Neural cell (in vitro differentiated cells): Measurements from ENCODE around the gene PFKM. TPM values are rescaled to one million over a fixed set of nuclear protein-coding genes. Genes with fewer than 3 reads are reported as not detected.

Source experiments
- H2AFZ ChIP-seq: fragments of 200-600, 300-800 bp; sonication (generic), shearing (Covaris generic); 2 replicates; pipeline ENCODE4 v1.6.0; 2014; ENCODE audit warnings: low read depth, mild to moderate bottlenecking, antibody characterized with exemption, low read length, moderate library complexity
- H3F3A ChIP-seq: fragments of 200-600 bp; shearing (Covaris generic); 2 replicates; pipeline ENCODE4 v1.6.1; 2016; ENCODE audit warnings: mild to moderate bottlenecking, moderate library complexity, mixed read lengths, antibody characterized with exemption, low read length; ENCODE audit not compliant: insufficient read depth, poor library complexity, severe bottlenecking
- H3K27ac ChIP-seq: fragments of 200-600, 300-800 bp; sonication (generic), shearing (Covaris generic); 2 replicates; pipeline ENCODE4 v1.5.1; 2014; ENCODE audit warnings: mild to moderate bottlenecking, low read length, moderate library complexity
- H3K27me3 ChIP-seq: fragments of 300-800, 200-600 bp; sonication (generic), shearing (Covaris generic); 2 replicates; pipeline ENCODE4 v1.6.0; 2014; ENCODE audit warnings: mild to moderate bottlenecking, low read depth, low read length, moderate library complexity; ENCODE audit not compliant: insufficient read depth
- H3K36me3 ChIP-seq: fragments of 300-800, 200-600 bp; sonication (generic), shearing (Covaris generic); 2 replicates; pipeline ENCODE4 v1.5.1; 2014; ENCODE audit warnings: mild to moderate bottlenecking, antibody characterized with exemption, low read length, moderate library complexity; ENCODE audit not compliant: insufficient read depth
- H3K4me2 ChIP-seq: fragments of 300-800, 200-600 bp; sonication (generic), shearing (Covaris generic); 2 replicates; pipeline ENCODE4 v1.6.0; 2014; ENCODE audit warnings: mild to moderate bottlenecking, low read length
- H3K4me3 ChIP-seq: fragments of 300-800, 200-600 bp; sonication (generic), shearing (Covaris generic); 2 replicates; pipeline ENCODE4 v1.5.1; 2014; ENCODE audit warnings: mild to moderate bottlenecking, low read length, moderate library complexity
- H3K79me2 ChIP-seq: fragments of 200-600 bp; shearing (Covaris generic); replicated peaks from 2 replicates; pipeline ENCODE4 v1.6.0; 2014; ENCODE audit warnings: mild to moderate bottlenecking, low read length, moderate library complexity; ENCODE audit not compliant: insufficient read depth
- H3K9ac ChIP-seq: fragments of 300-800, 200-600 bp; sonication (generic), shearing (Covaris generic); 2 replicates; pipeline ENCODE4 v1.6.1; 2016; ENCODE audit warnings: mild to moderate bottlenecking, low read length, mixed read lengths
- H3K9me2 ChIP-seq: fragments of 200-600 bp; shearing (Covaris generic); 2 replicates; pipeline ENCODE4 v1.6.1; 2016; ENCODE audit warnings: mild to moderate bottlenecking, low read length, mixed read lengths; ENCODE audit not compliant: insufficient read depth
- H3K9me3 ChIP-seq: fragments of 200-600, 300-800 bp; sonication (generic), shearing (Covaris generic); 2 replicates; pipeline ENCODE4 v1.6.1; 2016; ENCODE audit warnings: mild to moderate bottlenecking, mixed run types, low read length, moderate library complexity, mixed read lengths
- H4K20me1 ChIP-seq: fragments of 200-600 bp; shearing (Covaris generic); 2 replicates; pipeline ENCODE4 v1.6.1; 2016; ENCODE audit warnings: mild to moderate bottlenecking, mixed run types; ENCODE audit not compliant: insufficient read depth
- EP300 ChIP-seq: fragments of 450-650 bp; conservative IDR thresholded peaks from 2 replicates; pipeline ENCODE4 v1.6.1; 2014; ENCODE audit warnings: antibody characterized with exemption, mild to moderate bottlenecking, moderate library complexity; ENCODE audit not compliant: poor library complexity, severe bottlenecking
- EZH2 ChIP-seq: fragments of 200-600, 300-800 bp; shearing (Covaris generic), sonication (generic); IDR thresholded peaks from 2 replicates; pipeline ENCODE4 v1.6.1; 2014; ENCODE audit warnings: antibody characterized with exemption, low read length, borderline replicate concordance, mild to moderate bottlenecking; ENCODE audit not compliant: insufficient read depth, poor library complexity, severe bottlenecking
- MXI1 ChIP-seq: fragments of 450-650 bp; conservative IDR thresholded peaks from 2 replicates; pipeline ENCODE4 v1.6.1; 2014; ENCODE audit warnings: antibody characterized with exemption, mild to moderate bottlenecking; ENCODE audit not compliant: poor library complexity, severe bottlenecking
- POLR2AphosphoS5 ChIP-seq: IDR thresholded peaks from 2 replicates; pipeline ENCODE4 v1.6.1; 2012
- RAD21 ChIP-seq: fragments of 450-650 bp; conservative IDR thresholded peaks from 2 replicates; pipeline ENCODE4 v1.6.1; 2014; ENCODE audit warnings: antibody characterized with exemption, mild to moderate bottlenecking, moderate library complexity
- SMC3 ChIP-seq: fragments of 450-650 bp; conservative IDR thresholded peaks from 2 replicates; pipeline ENCODE4 v1.6.1; 2014; ENCODE audit warnings: antibody characterized with exemption, mild to moderate bottlenecking, moderate library complexity; ENCODE audit not compliant: poor library complexity
- TAF1 ChIP-seq: IDR thresholded peaks from 2 replicates; pipeline ENCODE4 v1.6.1; 2012; ENCODE audit warnings: low read depth
- polyA plus RNA-seq: library from polyadenylated mRNA; depleted of rRNA; stranded (reverse); fragments of >200 nt; gene quantifications from 2 replicates; pipeline ENCODE4 v1.2.3, GENCODE V29; 2014
- TF ChIP-seq, protein P1 (sequence below): IDR thresholded peaks from 2 replicates; pipeline ENCODE4 v1.6.1; 2012; ENCODE audit warnings: borderline replicate concordance
- TF ChIP-seq, protein P2 (sequence below): fragments of 450-650 bp; IDR thresholded peaks from 2 replicates; pipeline ENCODE4 v1.5.1; 2014; ENCODE audit warnings: antibody characterized with exemption, mild to moderate bottlenecking, moderate library complexity; ENCODE audit not compliant: poor library complexity, severe bottlenecking

Gene PFKM
- polyA plus RNA-seq, 1 donor from 2014 or later, result 122 TPM

GRCh38 chr12:48080821-48081220 lies 38.3 kb upstream of the PFKM start:
- Histone ChIP-seq H3K4me2 (no peak overlapping the region), H3K9me2 (no peaks in the 10 kb centered on the region), H3K9me3 (no peaks in the 10 kb centered on the region), H3K27me3 (no peaks in the 10 kb centered on the region), H3K79me2 (no peaks in the 10 kb centered on the region), H2AFZ (no peak overlapping the region), H3K4me3 (no peak overlapping the region), H3K36me3 (no peaks in the 10 kb centered on the region), H3F3A (no peaks in the 10 kb centered on the region), H3K9ac (no peak overlapping the region), H3K27ac (no peak overlapping the region), H4K20me1 (no peaks in the 10 kb centered on the region)
- no peak for TF ChIP-seq POLR2AphosphoS5
- TF ChIP-seq RAD21, result no peak
- no peak for TF ChIP-seq EP300
- TF ChIP-seq, protein P1, sequence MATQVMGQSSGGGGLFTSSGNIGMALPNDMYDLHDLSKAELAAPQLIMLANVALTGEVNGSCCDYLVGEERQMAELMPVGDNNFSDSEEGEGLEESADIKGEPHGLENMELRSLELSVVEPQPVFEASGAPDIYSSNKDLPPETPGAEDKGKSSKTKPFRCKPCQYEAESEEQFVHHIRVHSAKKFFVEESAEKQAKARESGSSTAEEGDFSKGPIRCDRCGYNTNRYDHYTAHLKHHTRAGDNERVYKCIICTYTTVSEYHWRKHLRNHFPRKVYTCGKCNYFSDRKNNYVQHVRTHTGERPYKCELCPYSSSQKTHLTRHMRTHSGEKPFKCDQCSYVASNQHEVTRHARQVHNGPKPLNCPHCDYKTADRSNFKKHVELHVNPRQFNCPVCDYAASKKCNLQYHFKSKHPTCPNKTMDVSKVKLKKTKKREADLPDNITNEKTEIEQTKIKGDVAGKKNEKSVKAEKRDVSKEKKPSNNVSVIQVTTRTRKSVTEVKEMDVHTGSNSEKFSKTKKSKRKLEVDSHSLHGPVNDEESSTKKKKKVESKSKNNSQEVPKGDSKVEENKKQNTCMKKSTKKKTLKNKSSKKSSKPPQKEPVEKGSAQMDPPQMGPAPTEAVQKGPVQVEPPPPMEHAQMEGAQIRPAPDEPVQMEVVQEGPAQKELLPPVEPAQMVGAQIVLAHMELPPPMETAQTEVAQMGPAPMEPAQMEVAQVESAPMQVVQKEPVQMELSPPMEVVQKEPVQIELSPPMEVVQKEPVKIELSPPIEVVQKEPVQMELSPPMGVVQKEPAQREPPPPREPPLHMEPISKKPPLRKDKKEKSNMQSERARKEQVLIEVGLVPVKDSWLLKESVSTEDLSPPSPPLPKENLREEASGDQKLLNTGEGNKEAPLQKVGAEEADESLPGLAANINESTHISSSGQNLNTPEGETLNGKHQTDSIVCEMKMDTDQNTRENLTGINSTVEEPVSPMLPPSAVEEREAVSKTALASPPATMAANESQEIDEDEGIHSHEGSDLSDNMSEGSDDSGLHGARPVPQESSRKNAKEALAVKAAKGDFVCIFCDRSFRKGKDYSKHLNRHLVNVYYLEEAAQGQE, result no peak
- TF ChIP-seq, protein P2, sequence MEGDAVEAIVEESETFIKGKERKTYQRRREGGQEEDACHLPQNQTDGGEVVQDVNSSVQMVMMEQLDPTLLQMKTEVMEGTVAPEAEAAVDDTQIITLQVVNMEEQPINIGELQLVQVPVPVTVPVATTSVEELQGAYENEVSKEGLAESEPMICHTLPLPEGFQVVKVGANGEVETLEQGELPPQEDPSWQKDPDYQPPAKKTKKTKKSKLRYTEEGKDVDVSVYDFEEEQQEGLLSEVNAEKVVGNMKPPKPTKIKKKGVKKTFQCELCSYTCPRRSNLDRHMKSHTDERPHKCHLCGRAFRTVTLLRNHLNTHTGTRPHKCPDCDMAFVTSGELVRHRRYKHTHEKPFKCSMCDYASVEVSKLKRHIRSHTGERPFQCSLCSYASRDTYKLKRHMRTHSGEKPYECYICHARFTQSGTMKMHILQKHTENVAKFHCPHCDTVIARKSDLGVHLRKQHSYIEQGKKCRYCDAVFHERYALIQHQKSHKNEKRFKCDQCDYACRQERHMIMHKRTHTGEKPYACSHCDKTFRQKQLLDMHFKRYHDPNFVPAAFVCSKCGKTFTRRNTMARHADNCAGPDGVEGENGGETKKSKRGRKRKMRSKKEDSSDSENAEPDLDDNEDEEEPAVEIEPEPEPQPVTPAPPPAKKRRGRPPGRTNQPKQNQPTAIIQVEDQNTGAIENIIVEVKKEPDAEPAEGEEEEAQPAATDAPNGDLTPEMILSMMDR, result no peak
- TF ChIP-seq EZH2, result no peak
- no peak for TF ChIP-seq SMC3
- no peak for TF ChIP-seq MXI1
- TF ChIP-seq TAF1, result no peak

DNA sequence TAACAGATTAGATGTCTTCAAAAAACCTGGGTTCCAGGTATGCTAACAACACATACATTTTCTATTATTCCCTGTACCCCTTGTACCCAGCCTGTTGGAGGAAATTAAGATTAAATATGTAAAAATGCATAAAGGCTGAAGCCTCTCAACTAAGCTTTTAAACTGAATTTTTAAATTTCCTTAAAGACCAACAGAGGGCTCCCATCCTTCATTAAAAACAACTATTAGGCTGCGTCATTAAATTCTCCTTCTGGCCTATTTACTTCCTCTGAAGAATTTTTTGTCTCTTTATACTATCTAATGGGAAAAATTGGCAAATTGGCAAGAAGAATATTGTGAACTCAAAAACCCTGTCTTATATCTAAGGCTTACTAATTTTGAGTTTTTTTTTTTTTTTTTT lies 35.1 kb upstream of the PFKM start:
- H4K20me1 ChIP-seq, result no peaks in the 10 kb centered on the region
- H3K79me2 ChIP-seq, result no peaks in the 10 kb centered on the region
- H3K27ac ChIP-seq, result no peak overlapping the region
- H3K9me2 ChIP-seq, result no peaks in the 10 kb centered on the region
- no peaks in the 10 kb centered on the region for H3K9me3 ChIP-seq
- no peak overlapping the region for H3K4me3 ChIP-seq
- no peaks in the 10 kb centered on the region for H3K27me3 ChIP-seq
- H3K9ac ChIP-seq, result no peak overlapping the region
- H3F3A ChIP-seq, result no peaks in the 10 kb centered on the region
- no peak overlapping the region for H2AFZ ChIP-seq
- H3K4me2 ChIP-seq, result no peak overlapping the region
- TF ChIP-seq EZH2 (no peak), SMC3 (peak; percentile 72), EP300 (no peak), RAD21 (peak; percentile 60), MXI1 (no peak), TAF1 (no peak), POLR2AphosphoS5 (no peak)
- TF ChIP-seq, protein P2, result peak; percentile 57
- TF ChIP-seq, protein P1, result no peak
- H3K36me3 ChIP-seq, result no peaks in the 10 kb centered on the region
